Inferior parietal cortex (tissue), 1 donor: ENCODE data around the gene MSI2.

Source experiments
- DNase-seq: peaks from one replicate; pipeline ENCODE4 v3.0.0-alpha.2; 2016; ENCODE audit errors: extremely low spot score

Gene MSI2

GRCh38 chr17:57538736-57539456 is 282.6 kb downstream of the MSI2 start:
- no peak for DNase-seq

DNA sequence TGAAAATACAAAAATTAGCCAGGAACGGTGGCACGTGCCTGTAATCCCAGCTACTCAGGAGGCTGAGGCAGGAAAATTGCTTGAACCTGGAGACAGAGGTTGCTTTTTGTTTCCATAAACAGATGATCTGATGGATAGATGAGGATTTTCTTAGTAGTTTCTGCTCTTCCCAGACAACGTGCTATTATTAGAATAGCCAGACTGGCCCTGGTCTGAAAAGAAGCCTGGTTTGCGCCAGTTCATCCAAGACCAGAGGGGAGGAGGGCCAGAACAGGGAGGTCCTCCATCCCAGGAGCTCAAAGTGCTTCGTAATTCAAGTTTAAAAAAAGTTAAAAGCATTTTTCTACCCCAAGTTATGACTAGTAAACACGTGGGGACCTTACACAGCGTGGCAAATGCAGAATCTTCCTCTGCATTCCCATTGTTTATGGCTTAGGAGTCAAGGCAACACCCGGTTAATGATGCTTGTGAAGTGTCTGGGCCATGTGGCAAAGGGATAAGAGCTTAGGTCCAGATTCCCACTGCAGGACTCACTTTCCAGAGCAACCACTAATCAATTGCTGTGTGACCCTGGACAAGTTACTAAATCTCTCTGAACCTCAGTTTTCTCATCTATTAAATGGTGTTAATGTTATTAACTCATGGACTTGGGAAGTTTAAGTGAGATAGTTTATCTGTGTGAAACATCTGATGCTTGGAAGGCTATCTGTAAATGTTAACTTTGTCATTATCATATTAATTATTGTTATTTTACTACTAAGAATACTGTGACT is 283.4 kb downstream of the MSI2 start:
- no peak for DNase-seq

GRCh38 chr17:57540596-57540995 is 284.3 kb downstream of the MSI2 start:
- DNase-seq: no peak

GRCh38 chr17:57541049-57541448 is 284.7 kb downstream of the MSI2 start:
- DNase-seq: no peak

GRCh38 chr17:57541472-57542394 is 285.4 kb downstream of the MSI2 start:
- no peak for DNase-seq

DNA sequence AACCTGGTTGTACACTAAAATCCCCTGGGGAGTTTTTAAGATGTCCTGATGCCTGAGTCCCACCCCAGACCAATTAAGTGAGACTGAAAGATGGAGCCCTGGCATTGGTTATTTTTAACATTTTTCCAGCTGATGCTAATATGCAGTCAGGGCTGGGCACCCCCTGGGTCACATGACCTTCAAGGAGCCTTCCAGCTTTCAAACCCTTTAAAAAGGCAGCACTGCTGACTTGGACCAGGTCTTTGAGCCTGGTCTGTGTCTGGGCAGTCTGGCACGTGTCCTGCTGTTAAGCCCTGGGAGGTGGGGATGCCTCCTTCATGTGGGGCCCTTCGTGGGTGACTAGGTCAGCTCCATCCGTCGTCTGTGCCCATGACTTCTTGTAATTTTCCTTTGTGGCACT is 286.2 kb downstream of the MSI2 start:
- DNase-seq: no peak

DNA sequence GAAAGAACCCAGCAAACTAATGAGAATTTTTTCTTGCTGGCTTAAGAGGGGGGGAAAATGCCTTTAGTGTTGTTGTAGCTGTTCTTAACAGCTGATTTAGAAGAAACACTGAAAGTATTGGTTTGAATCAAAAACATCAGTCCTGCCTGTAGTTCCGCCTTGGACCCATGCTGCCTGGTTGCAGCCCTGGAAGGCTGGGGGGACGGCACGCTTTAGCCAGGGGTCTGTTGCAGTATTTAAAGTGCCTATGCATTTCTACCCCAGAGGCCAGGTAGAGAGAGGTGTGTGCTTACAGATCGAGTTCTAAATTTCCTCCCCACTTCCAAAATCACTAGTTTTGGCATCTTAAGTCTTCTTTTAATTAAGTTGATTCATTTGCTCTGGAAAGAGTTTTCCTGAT is 286.9 kb downstream of the MSI2 start:
- DNase-seq: no peak

- no peak for DNase-seq
Observed at GRCh38 chr17:57544401-57544800, 288.1 kb downstream of the MSI2 start.

GRCh38 chr17:57544834-57545463 is 288.6 kb downstream of the MSI2 start:
- no peak for DNase-seq

DNA sequence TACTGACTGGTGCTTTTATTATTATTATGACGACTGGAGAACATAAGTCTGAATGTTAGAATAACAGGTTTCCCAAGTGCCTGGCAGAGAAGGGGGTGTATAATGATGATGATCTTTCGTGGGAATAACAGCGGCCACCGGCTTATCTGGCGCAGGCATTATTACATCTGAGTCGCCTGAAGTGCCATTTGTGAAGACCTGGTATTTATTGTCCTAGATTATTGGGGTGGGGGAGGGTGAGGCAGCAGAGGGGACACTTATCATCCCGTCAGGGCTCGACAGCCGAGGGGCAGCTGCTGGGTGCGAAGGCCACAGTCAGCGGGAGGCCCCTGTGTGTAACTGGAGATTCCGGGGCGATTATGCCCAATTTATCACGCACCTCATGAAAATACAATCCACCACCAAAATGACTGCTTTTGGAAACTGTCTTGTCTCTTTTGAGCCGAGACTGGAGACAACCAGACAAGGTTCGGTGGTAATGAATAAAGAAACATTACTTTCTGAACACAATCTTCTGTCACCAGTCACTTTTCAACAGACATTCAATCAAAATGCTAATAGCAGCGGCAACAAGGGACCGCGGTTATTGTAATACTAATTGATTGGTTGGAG is 289.5 kb downstream of the MSI2 start:
- no peak for DNase-seq

GRCh38 chr17:57548421-57549410 is 292.4 kb downstream of the MSI2 start:
- no peak for DNase-seq

- no peak for DNase-seq
Observed at GRCh38 chr17:57549468-57549867, 293.1 kb downstream of the MSI2 start.

GRCh38 chr17:57550016-57550415 is 293.7 kb downstream of the MSI2 start:
- DNase-seq: no peak

- no peak for DNase-seq
Observed at GRCh38 chr17:57550668-57551315, 294.5 kb downstream of the MSI2 start.

GRCh38 chr17:57551321-57552079 is 295.2 kb downstream of the MSI2 start:
- no peak for DNase-seq

GRCh38 chr17:57552114-57552624 is 295.8 kb downstream of the MSI2 start:
- no peak for DNase-seq

DNA sequence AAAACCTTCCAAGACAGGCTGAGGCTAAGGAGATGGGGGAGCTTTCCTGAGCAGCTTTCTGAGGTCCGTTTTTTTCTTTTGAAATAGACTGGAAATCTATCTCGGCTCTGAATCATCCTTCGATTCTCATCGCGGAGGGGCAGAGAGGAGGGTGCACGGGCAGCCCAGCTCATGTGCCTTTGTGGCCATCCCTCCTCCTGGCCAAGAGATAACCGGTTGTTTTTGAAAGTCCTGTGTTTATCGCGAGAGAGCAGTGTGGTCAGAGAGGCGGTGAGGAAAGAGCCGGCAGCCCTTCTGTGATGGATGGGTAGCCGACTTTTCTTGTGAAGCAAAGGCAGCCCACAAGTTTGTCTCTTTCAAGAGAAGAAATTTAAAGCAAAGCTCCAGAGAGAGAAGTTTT is 297.2 kb downstream of the MSI2 start:
- DNase-seq: no peak

GRCh38 chr17:57553991-57554825 is 297.9 kb downstream of the MSI2 start:
- DNase-seq: no peak
